Parathyroid adenoma (tissue), 2 donors: ENCODE results near the gene LAMA5.

Source experiments
- H2AFZ ChIP-seq: fragments of 300-600 bp; sonication (generic); one replicate; pipeline ENCODE4 v1.7.0; 2017; ENCODE audit warnings: antibody characterized with exemption, mild to moderate bottlenecking
- H3K27ac ChIP-seq: fragments of 300-600 bp; sonication (generic); one replicate; pipeline ENCODE4 v1.7.0; 2017
- H3K27me3 ChIP-seq: fragments of 300-600 bp; sonication (generic); one replicate; pipeline ENCODE4 v1.7.0; 2017; ENCODE audit warnings: low read length; ENCODE audit not compliant: control insufficient read depth, insufficient read depth
- H3K36me3 ChIP-seq: fragments of 300-600 bp; sonication (generic); one replicate; pipeline ENCODE4 v1.7.0; 2017; ENCODE audit warnings: low read length; ENCODE audit not compliant: control insufficient read depth, insufficient read depth
- H3K4me1 ChIP-seq: fragments of 300-600 bp; sonication (generic); one replicate; pipeline ENCODE4 v1.7.0; 2017; ENCODE audit warnings: control low read depth
- H3K4me2 ChIP-seq: fragments of 300-600 bp; sonication (generic); one replicate; pipeline ENCODE4 v1.7.0; 2017; ENCODE audit warnings: low read length
- H3K4me3 ChIP-seq: fragments of 300-600 bp; sonication (generic); one replicate; pipeline ENCODE4 v1.7.0; 2017; ENCODE audit warnings: low read depth, low read length
- H3K79me2 ChIP-seq: fragments of 300-600 bp; sonication (generic); one replicate; pipeline ENCODE4 v1.7.0; 2017; ENCODE audit warnings: control low read depth
- H3K9ac ChIP-seq: fragments of 300-600 bp; sonication (generic); one replicate; pipeline ENCODE4 v1.7.0; 2017; ENCODE audit warnings: mild to moderate bottlenecking
- H3K9me3 ChIP-seq: fragments of 300-600 bp; sonication (generic); one replicate; pipeline ENCODE4 v1.7.0; 2017; ENCODE audit warnings: low read length; ENCODE audit not compliant: control insufficient read depth
- TF ChIP-seq, protein P1 (sequence below): fragments of 300-600 bp; sonication (generic); IDR thresholded peaks from one replicate; pipeline ENCODE4 v1.7.0; 2017; ENCODE audit warnings: antibody characterized with exemption, mild to moderate bottlenecking
- donor health status: primary hyperparathyroidism.

LAMA5 gene

DNA sequence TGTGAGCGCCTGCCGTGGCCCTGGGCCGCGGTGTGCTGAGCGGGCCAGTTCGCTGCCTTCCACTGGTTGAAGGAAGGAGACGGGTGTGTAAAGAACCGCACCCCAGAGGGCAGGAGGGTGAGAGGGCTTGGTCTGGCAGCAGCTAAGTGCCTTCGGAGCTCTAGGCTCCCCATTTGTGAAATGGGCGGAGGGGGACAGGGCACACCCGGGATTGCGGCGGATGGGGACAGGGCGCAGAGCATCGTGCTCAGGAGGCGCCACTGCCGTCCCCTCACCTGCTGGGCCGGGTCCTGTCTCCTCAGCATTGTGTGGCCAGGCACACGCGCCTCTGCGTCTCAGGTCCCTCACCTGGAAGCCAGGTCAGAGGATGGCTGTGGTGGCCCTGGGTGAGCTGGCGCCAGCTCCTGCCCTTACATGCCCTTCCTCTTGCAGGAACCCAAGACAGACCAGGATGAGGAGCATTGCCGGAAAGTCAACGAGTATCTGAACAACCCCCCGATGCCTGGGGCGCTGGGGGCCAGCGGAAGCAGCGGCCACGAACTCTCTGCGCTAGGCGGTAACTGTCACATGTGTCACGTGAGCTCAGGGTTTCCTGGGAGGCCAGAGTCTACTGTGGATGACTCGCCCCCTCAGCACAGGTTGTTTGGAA, 61.2 kb downstream of the LAMA5 start:
- Histone ChIP-seq H3K4me3 (no peak overlapping the region), H3K9ac (no peak overlapping the region), H3K4me1 (peaks cover 11% of the 10 kb centered on the region), H3K27me3 (no peaks in the 10 kb centered on the region), H3K9me3 (no peaks in the 10 kb centered on the region), H3K79me2 (peaks cover 19% of the 10 kb centered on the region), H2AFZ (no peak overlapping the region), H3K27ac (no peak overlapping the region), H3K36me3 (no peaks in the 10 kb centered on the region), H3K4me2 (no peak overlapping the region)
- TF ChIP-seq, protein P1, sequence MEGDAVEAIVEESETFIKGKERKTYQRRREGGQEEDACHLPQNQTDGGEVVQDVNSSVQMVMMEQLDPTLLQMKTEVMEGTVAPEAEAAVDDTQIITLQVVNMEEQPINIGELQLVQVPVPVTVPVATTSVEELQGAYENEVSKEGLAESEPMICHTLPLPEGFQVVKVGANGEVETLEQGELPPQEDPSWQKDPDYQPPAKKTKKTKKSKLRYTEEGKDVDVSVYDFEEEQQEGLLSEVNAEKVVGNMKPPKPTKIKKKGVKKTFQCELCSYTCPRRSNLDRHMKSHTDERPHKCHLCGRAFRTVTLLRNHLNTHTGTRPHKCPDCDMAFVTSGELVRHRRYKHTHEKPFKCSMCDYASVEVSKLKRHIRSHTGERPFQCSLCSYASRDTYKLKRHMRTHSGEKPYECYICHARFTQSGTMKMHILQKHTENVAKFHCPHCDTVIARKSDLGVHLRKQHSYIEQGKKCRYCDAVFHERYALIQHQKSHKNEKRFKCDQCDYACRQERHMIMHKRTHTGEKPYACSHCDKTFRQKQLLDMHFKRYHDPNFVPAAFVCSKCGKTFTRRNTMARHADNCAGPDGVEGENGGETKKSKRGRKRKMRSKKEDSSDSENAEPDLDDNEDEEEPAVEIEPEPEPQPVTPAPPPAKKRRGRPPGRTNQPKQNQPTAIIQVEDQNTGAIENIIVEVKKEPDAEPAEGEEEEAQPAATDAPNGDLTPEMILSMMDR = no peak

DNA sequence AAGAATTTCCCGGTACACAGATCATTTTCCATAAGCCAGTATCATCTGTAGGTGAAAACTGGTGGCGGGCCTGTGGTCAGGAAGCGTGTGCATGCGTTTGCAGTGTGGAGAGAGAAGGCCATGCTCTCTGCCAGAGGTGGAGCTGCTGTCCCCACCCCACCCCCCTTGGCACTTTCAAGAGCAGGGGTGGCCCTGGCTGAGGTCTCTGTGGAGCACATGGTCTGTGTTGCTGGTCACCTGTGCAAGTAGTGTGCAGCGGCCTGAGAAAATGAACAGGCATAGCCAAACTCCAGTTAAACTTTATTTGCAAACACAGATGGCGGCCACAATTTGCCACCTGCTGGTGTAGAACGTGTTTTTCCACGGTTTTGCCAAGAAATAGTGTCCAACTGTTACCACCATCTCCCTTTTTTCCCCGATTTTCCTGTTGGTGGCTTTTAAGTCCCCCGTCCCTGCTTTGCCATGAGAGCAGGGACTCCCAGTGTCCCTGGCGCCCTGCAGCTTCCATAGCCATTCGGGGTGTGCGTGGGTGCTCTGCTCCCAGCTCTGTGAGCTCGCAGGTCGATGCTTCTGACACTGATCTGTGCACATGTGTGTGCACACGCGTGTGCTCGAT, 61.9 kb downstream of the LAMA5 start:
- Histone ChIP-seq H3K4me1 (peaks cover 11% of the 10 kb centered on the region), H3K4me3 (no peak overlapping the region), H2AFZ (no peak overlapping the region), H3K27ac (no peak overlapping the region), H3K27me3 (no peaks in the 10 kb centered on the region), H3K9ac (no peak overlapping the region), H3K4me2 (no peak overlapping the region), H3K9me3 (no peaks in the 10 kb centered on the region), H3K79me2 (peaks cover 19% of the 10 kb centered on the region), H3K36me3 (no peaks in the 10 kb centered on the region)
- TF ChIP-seq, protein P1 = no peak

DNA sequence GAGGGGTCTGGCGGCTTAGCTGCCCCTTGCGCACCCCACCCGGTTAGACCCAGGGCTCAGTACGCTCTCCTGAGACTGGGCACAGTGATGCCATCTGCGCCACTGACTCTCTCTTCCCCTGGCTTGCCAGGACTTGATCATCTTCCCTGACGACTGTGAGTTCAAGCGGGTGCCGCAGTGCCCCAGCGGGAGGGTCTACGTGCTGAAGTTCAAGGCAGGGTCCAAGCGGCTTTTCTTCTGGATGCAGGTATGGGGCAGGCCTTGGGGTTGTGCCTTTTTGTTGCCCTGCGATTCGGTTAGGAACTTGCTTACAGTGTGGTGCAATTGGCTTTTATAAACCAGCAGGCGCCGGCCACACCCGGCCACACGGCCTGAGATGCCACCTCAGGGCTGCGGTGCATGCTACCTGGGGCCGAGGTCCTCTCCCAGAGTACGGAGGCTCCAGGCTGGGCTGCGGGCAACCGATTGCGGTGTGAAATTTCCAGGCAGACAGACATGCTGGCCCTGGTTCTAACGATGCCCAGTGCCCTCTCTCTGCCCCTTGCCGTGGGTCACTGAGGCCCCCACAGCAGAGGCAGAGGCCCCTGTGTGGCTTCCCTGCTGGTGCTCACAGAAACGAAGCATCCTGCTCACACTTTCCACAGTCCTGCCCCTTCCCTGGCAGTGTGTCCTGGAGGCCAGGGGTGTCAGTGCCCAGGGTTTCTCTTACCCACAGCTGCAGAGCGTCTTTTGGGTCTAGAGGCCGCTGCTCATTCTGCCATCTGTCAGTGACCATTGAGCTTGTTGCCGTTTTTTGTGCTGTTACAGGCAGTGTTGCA, 62.6 kb downstream of the LAMA5 start:
- H3K36me3 ChIP-seq = no peaks in the 10 kb centered on the region
- TF ChIP-seq, protein P1 = no peak

DNA sequence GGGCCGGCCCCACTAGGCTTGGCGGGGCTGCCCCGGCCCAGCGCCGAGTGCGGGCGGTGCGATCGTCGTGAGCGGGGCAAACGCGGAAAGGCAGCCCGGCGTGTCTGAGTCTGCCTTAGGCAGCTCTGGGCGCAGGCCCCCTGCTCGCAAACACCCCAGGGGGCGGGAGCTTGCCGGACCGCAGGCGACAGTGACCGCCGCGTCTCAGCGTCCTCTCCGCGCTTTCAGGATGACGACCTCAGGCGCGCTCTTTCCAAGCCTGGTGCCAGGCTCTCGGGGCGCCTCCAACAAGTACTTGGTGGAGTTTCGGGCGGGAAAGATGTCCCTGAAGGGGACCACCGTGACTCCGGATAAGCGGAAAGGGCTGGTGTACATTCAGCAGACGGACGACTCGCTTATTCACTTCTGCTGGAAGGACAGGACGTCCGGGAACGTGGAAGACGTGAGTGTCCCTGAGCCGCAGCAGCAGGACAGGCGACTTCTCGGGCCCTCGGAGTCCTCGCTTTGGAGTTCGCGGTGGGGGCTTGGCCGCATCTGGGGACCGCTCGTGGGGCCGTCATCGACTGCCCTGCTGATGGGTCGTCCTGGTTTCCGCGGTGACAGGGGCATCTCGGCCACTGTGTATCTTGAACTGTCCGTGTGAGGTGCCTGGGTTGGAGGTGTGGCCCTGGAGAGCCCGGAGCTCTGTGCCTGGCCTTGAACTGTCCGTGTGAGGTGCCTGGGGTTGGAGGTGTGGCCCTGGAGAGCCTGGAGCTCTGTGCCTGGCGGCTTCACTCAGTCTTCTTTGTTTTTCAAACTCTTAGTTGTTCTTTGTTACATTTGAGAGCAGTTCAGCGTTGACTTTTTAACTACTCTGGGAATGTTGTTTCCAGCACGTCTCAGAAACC, 63.5 kb downstream of the LAMA5 start:
- H3K36me3 ChIP-seq = no peaks in the 10 kb centered on the region
- no peaks in the 10 kb centered on the region for H3K9me3 ChIP-seq
- peaks cover 11% of the 10 kb centered on the region for H3K4me1 ChIP-seq
- H3K4me2 ChIP-seq = peak overlapping the region; percentile 97
- no peak overlapping the region for H2AFZ ChIP-seq
- H3K9ac ChIP-seq = no peak overlapping the region
- H3K27me3 ChIP-seq = no peaks in the 10 kb centered on the region
- TF ChIP-seq, protein P1 = no peak
- H3K4me3 ChIP-seq = peak overlapping the region; percentile 70
- peak overlapping the region; percentile 8 for H3K27ac ChIP-seq
- peaks cover 19% of the 10 kb centered on the region for H3K79me2 ChIP-seq

More for the DNA sequence above, 62.6 kb downstream of the LAMA5 start:
- Histone ChIP-seq H3K27ac (no peak overlapping the region), H3K4me1 (peaks cover 11% of the 10 kb centered on the region), H2AFZ (no peak overlapping the region), H3K9me3 (no peaks in the 10 kb centered on the region), H3K9ac (no peak overlapping the region), H3K79me2 (peaks cover 19% of the 10 kb centered on the region), H3K4me3 (no peak overlapping the region), H3K27me3 (no peaks in the 10 kb centered on the region), H3K4me2 (peak overlapping the region; percentile 97)
